Naive thymus-derived CD4-positive, alpha-beta T cell (primary cell): ENCODE data around the gene CTAGE4. TPM values are rescaled to one million over a fixed set of nuclear protein-coding genes. Genes with fewer than 3 reads are reported as not detected.
A peak's percentile ranks its signal among the peaks of the same experiment; 100 is the strongest.
"Not testable (repeated sequence)": the region's sequence is repeated elsewhere in the genome, so short reads cannot be mapped to it uniquely, and the experiment has no call there.

ENCODE experiments used
- ATAC-seq: fragments of 150-1000 bp; cut with Tn5 transposase; 2 replicates; pipeline ENCODE4 v1.10.0; 2021; ENCODE audit warnings: mild to moderate bottlenecking, moderate library complexity
- CTCF ChIA-PET: fragments of 350-600 bp; sonication (Branson Sonifier 250); formaldehyde crosslinking; loops from one replicate; lab custom pipeline; 2021; ENCODE audit warnings: antibody characterized with exemption; lab: Charles Lee
- POLR2A ChIA-PET: fragments of 350-600 bp; sonication (Branson Sonifier 250); formaldehyde crosslinking; loops from one replicate; lab custom pipeline; 2021; ENCODE audit warnings: antibody characterized with exemption, inconsistent platforms; lab: Charles Lee
- DNase-seq, 9 donors: peaks; one replicate each; pipeline versions ENCODE4 v3.0.0 to v3.0.0-alpha.2; 2020 to 2022; ENCODE audit warnings: mixed read lengths in 1 of 9
- H3K27ac ChIP-seq: one replicate; pipeline ENCODE4 v1.7.0; 2013; ENCODE audit warnings: mild to moderate bottlenecking, low read depth, low read length, moderate library complexity
- H3K27me3 ChIP-seq, 2 donors: one replicate each; pipeline ENCODE4 v1.7.0; 2013; ENCODE audit warnings: low read length in 2 of 2, mild to moderate bottlenecking in 2 of 2, moderate library complexity in 2 of 2; ENCODE audit not compliant: control insufficient read depth in 2 of 2, insufficient read depth in 2 of 2
- H3K36me3 ChIP-seq, 3 experiments: 1 replicate in 2 of 3; 2 replicates in 1 of 3; pipeline ENCODE4 v1.7.0; 2013; ENCODE audit warnings: low read length in 3 of 3, mild to moderate bottlenecking in 3 of 3, moderate library complexity in 1 of 3; ENCODE audit not compliant: insufficient read depth in 3 of 3, control insufficient read depth in 2 of 3
- H3K4me1 ChIP-seq, 2 donors: one replicate each; pipeline ENCODE4 v1.7.0; 2013; ENCODE audit warnings: low read length in 2 of 2, mild to moderate bottlenecking in 2 of 2, moderate library complexity in 1 of 2; ENCODE audit not compliant: control insufficient read depth in 2 of 2, insufficient read depth in 2 of 2
- H3K4me3 ChIP-seq: 2 replicates; pipeline ENCODE4 v1.7.0; 2013; ENCODE audit warnings: mild to moderate bottlenecking, low read length
- H3K9me3 ChIP-seq, 3 experiments: 1 replicate in 2 of 3; 2 replicates in 1 of 3; pipeline ENCODE4 v1.7.0; 2013; ENCODE audit warnings: low read length in 3 of 3; ENCODE audit not compliant: control insufficient read depth in 2 of 3
- H3K27ac Mint-ChIP-seq, 9 donors: one replicate each; pipeline ENCODE4 v1.8.0; 2020 to 2022; ENCODE audit warnings: mixed read lengths in 9 of 9, mild to moderate bottlenecking in 8 of 9, moderate library complexity in 5 of 9, inconsistent platforms in 2 of 9
- H3K27me3 Mint-ChIP-seq, 5 donors: one replicate each; pipeline ENCODE4 v1.8.0; 2021 to 2022; ENCODE audit warnings: mixed read lengths in 5 of 5, mild to moderate bottlenecking in 1 of 5
- H3K36me3 Mint-ChIP-seq, 5 donors: one replicate each; pipeline ENCODE4 v1.8.0; 2020 to 2022; ENCODE audit warnings: mixed read lengths in 5 of 5, mild to moderate bottlenecking in 3 of 5, inconsistent platforms in 1 of 5
- H3K4me1 Mint-ChIP-seq, 7 donors: one replicate each; pipeline ENCODE4 v1.8.0; 2020 to 2022; ENCODE audit warnings: mixed read lengths in 7 of 7, mild to moderate bottlenecking in 3 of 7, inconsistent platforms in 1 of 7
- H3K4me3 Mint-ChIP-seq, 10 donors: one replicate each; pipeline ENCODE4 v1.8.0; 2020 to 2022; ENCODE audit warnings: mild to moderate bottlenecking in 10 of 10, mixed read lengths in 10 of 10, moderate library complexity in 6 of 10, inconsistent platforms in 2 of 10
- H3K9me3 Mint-ChIP-seq, 11 donors: one replicate each; pipeline ENCODE4 v1.8.0; 2020 to 2022; ENCODE audit warnings: mixed read lengths in 11 of 11, mild to moderate bottlenecking in 4 of 11, inconsistent platforms in 1 of 11, moderate library complexity in 1 of 11
- intact Hi-C, 2 donors: fragments of 100-400 bp; cut with micrococcal nuclease; formaldehyde crosslinking; loops; one replicate each; pipeline ENCODE4 v1.15.1; 2023
- polyA plus RNA-seq, 2 donors: library from polyadenylated mRNA; unstranded; fragments of 300-500 nt; fragmentation: Illumina TruSeq; gene quantifications; one replicate each; pipeline ENCODE4 v1.2.3, GENCODE V29; 2021
- total RNA-seq, 6 experiments: library from RNA in 5 of 6; stranded (reverse) in 5 of 6; gene quantifications; 1 replicate in 5 of 6; 2 replicates in 1 of 6; pipeline ENCODE4 v1.2.3 and lab custom pipeline; 2021 to 2026

The CTAGE4 gene
- total and polyA plus RNA-seq, 7 experiments from 2014 or later: 0.29 to 6.0 (median 1.7) TPM; not detected in 2

GRCh38 chr7:144158861-144159260, 24.4 kb upstream of the CTAGE4 start:
- no peaks in the 10 kb centered on the region for H3K27me3 ChIP-seq
- POLR2A ChIA-PET: no interaction called here
- intact Hi-C loops: no loop called here

GRCh38 chr7:144164784-144165183, 18.5 kb upstream of the CTAGE4 start:
- Mint-ChIP-seq H3K27ac (no peak overlapping the region), H3K36me3 (peaks cover 0 to 5% (median 0%) of the 10 kb centered on the region in 5 donors), H3K27me3 (peaks cover 0 to 33% (median 14%) of the 10 kb centered on the region in 5 donors), H3K9me3 (peaks cover 0 to 6% (median 0%) of the 10 kb centered on the region in 11 donors), H3K4me3 (no peak overlapping the region), H3K4me1 (no peaks in the 10 kb centered on the region)
- CTCF ChIA-PET: no interaction called here
- no peak for ATAC-seq
- H3K4me1 ChIP-seq: no peaks in the 10 kb centered on the region
- intact Hi-C loops: no loop called here
- no peak for DNase-seq
- POLR2A ChIA-PET: no interaction called here
- no peak overlapping the region for H3K27ac ChIP-seq
- no peaks in the 10 kb centered on the region for H3K27me3 ChIP-seq
- H3K36me3 ChIP-seq: no peaks in the 10 kb centered on the region
- H3K9me3 ChIP-seq: no peaks in the 10 kb centered on the region
- H3K4me3 ChIP-seq: no peak overlapping the region

More at GRCh38 chr7:144158861-144159260, 24.4 kb upstream of the CTAGE4 start:
- H3K36me3 ChIP-seq: no peaks in the 10 kb centered on the region
- no peaks in the 10 kb centered on the region for H3K4me1 Mint-ChIP-seq
- no peak overlapping the region for H3K27ac Mint-ChIP-seq
- CTCF ChIA-PET: no interaction called here
- ATAC-seq (no peak), DNase-seq (no peak)
- no peak overlapping the region for H3K27ac ChIP-seq
- peaks cover 6 to 25% (median 18%) of the 10 kb centered on the region in 5 donors for H3K27me3 Mint-ChIP-seq
- H3K9me3 ChIP-seq: no peaks in the 10 kb centered on the region
- H3K4me3 ChIP-seq: no peak overlapping the region
- H3K36me3 Mint-ChIP-seq: no peaks in the 10 kb centered on the region
- no peak overlapping the region for H3K4me3 Mint-ChIP-seq
- H3K9me3 Mint-ChIP-seq: no peaks in the 10 kb centered on the region
- H3K4me1 ChIP-seq: no peaks in the 10 kb centered on the region

GRCh38 chr7:144171594-144172350, 11.5 kb upstream of the CTAGE4 start:
- Mint-ChIP-seq H3K27me3 (peaks cover 0 to 24% (median 4%) of the 10 kb centered on the region in 5 donors), H3K9me3 (peaks cover 0 to 25% (median 5%) of the 10 kb centered on the region in 11 donors), H3K36me3 (peaks cover 0 to 17% (median 6%) of the 10 kb centered on the region in 5 donors)
- H3K27me3 ChIP-seq, DNase-seq, H3K4me1 Mint-ChIP-seq, H3K4me3 ChIP-seq, H3K36me3 ChIP-seq, H3K27ac ChIP-seq, ATAC-seq, POLR2A ChIA-PET, H3K9me3 ChIP-seq, CTCF ChIA-PET, H3K4me1 ChIP-seq, H3K27ac Mint-ChIP-seq, H3K4me3 Mint-ChIP-seq: not testable (repeated sequence)
- intact Hi-C loops: loop anchor here in 1 of 2 donors (10.0 kb wide), 1 partner anchor 223 kb away; no protein-coding TSS in a partner anchor

GRCh38 chr7:144174613-144175012, 8.7 kb upstream of the CTAGE4 start:
- ChIA-PET POLR2A (no interaction called here), CTCF (no interaction called here)
- Mint-ChIP-seq H3K4me3 (no peak overlapping the region), H3K9me3 (peaks cover 0 to 21% (median 5%) of the 10 kb centered on the region in 11 donors), H3K27me3 (peaks cover 0 to 27% (median 5%) of the 10 kb centered on the region in 5 donors), H3K36me3 (peaks cover 0 to 14% (median 6%) of the 10 kb centered on the region in 5 donors), H3K27ac (no peak overlapping the region), H3K4me1 (peaks cover 0 to 5% (median 0%) of the 10 kb centered on the region in 7 donors)
- ATAC-seq: no peak
- no peak overlapping the region for H3K27ac ChIP-seq
- H3K9me3 ChIP-seq: no peaks in the 10 kb centered on the region
- intact Hi-C loops: loop anchor here (5.0 to 10.0 kb wide), 2 partner anchors 218 to 220 kb away; no protein-coding TSS in a partner anchor
- no peaks in the 10 kb centered on the region for H3K27me3 ChIP-seq
- no peak for DNase-seq
- H3K4me1 ChIP-seq: no peaks in the 10 kb centered on the region
- no peak overlapping the region for H3K4me3 ChIP-seq
- no peaks in the 10 kb centered on the region for H3K36me3 ChIP-seq

- H3K4me1 Mint-ChIP-seq, H3K36me3 ChIP-seq, H3K36me3 Mint-ChIP-seq, POLR2A ChIA-PET, H3K4me1 ChIP-seq, CTCF ChIA-PET, H3K27ac ChIP-seq, H3K27ac Mint-ChIP-seq, H3K9me3 Mint-ChIP-seq, H3K9me3 ChIP-seq, H3K27me3 ChIP-seq, H3K4me3 ChIP-seq, H3K4me3 Mint-ChIP-seq: not testable (repeated sequence)
- H3K27me3 Mint-ChIP-seq: peaks cover 0 to 18% (median 5%) of the 10 kb centered on the region in 5 donors
- intact Hi-C loops: loop anchor here (5.0 to 10.0 kb wide), 2 partner anchors 214 to 216 kb away; no protein-coding TSS in a partner anchor
- ATAC-seq (peak; percentile 89), DNase-seq (peak in 7 of 9 donors; percentile 22 to 60 (median 46))
Measured at GRCh38 chr7:144178380-144179164, 4.7 kb upstream of the CTAGE4 start.

- DNase-seq, H3K36me3 Mint-ChIP-seq, ATAC-seq, H3K4me3 Mint-ChIP-seq, H3K9me3 ChIP-seq, H3K4me1 ChIP-seq, POLR2A ChIA-PET, H3K27ac Mint-ChIP-seq, H3K27ac ChIP-seq, H3K27me3 ChIP-seq, H3K9me3 Mint-ChIP-seq, H3K36me3 ChIP-seq, H3K4me3 ChIP-seq, CTCF ChIA-PET, H3K4me1 Mint-ChIP-seq: not testable (repeated sequence)
- intact Hi-C loops: loop anchor here (5.0 to 10.0 kb wide), 2 partner anchors 213 to 216 kb away; no protein-coding TSS in a partner anchor
- H3K27me3 Mint-ChIP-seq: peaks cover 0 to 16% (median 5%) of the 10 kb centered on the region in 5 donors
Measured at GRCh38 chr7:144179165-144179479, 4.1 kb upstream of the CTAGE4 start.
